HG02852 (cell line): ENCODE measurements around the gene KSR1.

Experiments used
- ATAC-seq: cut with Tn5 transposase; IDR thresholded peaks from one replicate; pipeline ENCODE4 v1.9.1; 2021; ENCODE audit warnings: mild to moderate bottlenecking, moderate library complexity; ENCODE audit not compliant: unreplicated experiment

The KSR1 gene

GRCh38 chr17:27471321-27472269, 15.3 kb downstream of the KSR1 start:
- ATAC-seq, result peak; percentile 73

GRCh38 chr17:27473190-27473747, 17.0 kb downstream of the KSR1 start:
- ATAC-seq, result no peak

- ATAC-seq, result peak; percentile 41
Observed at GRCh38 chr17:27473748-27474609, 17.7 kb downstream of the KSR1 start.

GRCh38 chr17:27475070-27475673, 18.9 kb downstream of the KSR1 start:
- ATAC-seq, result no peak

GRCh38 chr17:27475981-27476895, 20.0 kb downstream of the KSR1 start:
- no peak for ATAC-seq

- no peak for ATAC-seq
Observed at GRCh38 chr17:27477050-27477888, 21.0 kb downstream of the KSR1 start.

GRCh38 chr17:27477971-27478684, 21.9 kb downstream of the KSR1 start:
- ATAC-seq, result no peak

- ATAC-seq, result no peak
Observed at GRCh38 chr17:27478901-27479538, 22.8 kb downstream of the KSR1 start.

- ATAC-seq, result no peak
Observed at GRCh38 chr17:27479838-27480237, 23.6 kb downstream of the KSR1 start.

- no peak for ATAC-seq
Observed at GRCh38 chr17:27480699-27481098, 24.5 kb downstream of the KSR1 start.

GRCh38 chr17:27481327-27481726, 25.1 kb downstream of the KSR1 start:
- peak; percentile 63 for ATAC-seq

GRCh38 chr17:27485125-27485524, 28.9 kb downstream of the KSR1 start:
- ATAC-seq, result no peak

GRCh38 chr17:27485716-27486495, 29.7 kb downstream of the KSR1 start:
- ATAC-seq, result no peak

GRCh38 chr17:27486741-27487140, 30.5 kb downstream of the KSR1 start:
- no peak for ATAC-seq

- no peak for ATAC-seq
Observed at GRCh38 chr17:27488231-27488630, 32.0 kb downstream of the KSR1 start.

- no peak for ATAC-seq
Observed at GRCh38 chr17:27489045-27489715, 32.9 kb downstream of the KSR1 start.

GRCh38 chr17:27490391-27490790, 34.1 kb downstream of the KSR1 start:
- ATAC-seq, result no peak
